Natural killer cell treated with Interleukin-12 subunit alpha and Interleukin-12 subunit beta and Interleukin-15 and Interleukin-18, amount 100 ng/mL, for 72 hours (primary cell): ENCODE measurements around the gene HTR3C. TPM values are rescaled to one million over a fixed set of nuclear protein-coding genes. Genes with fewer than 3 reads are reported as not detected.
A peak's percentile ranks its signal among the peaks of the same experiment; 100 is the strongest.

Experiments
- ATAC-seq, 2 donors: fragments of 150-1000 bp; cut with Tn5 transposase in 1 of 2; sonication (Bioruptor Pico), chemical (Tn5 transposase) in 1 of 2; 2 replicates each; pipeline ENCODE4 v1.10.0; 2021
- DNase-seq: peaks from one replicate; pipeline ENCODE4 v3.0.0; 2022; ENCODE audit warnings: low spot score
- H3K27ac Mint-ChIP-seq, 2 donors: 1 replicate in 1 of 2; 2 replicates in 1 of 2; pipeline ENCODE4 v1.8.0; 2022; ENCODE audit warnings: mixed read lengths in 2 of 2, mild to moderate bottlenecking in 1 of 2, moderate library complexity in 1 of 2
- H3K27me3 Mint-ChIP-seq, 2 donors: 1 replicate in 1 of 2; 2 replicates in 1 of 2; pipeline ENCODE4 v1.8.0; 2022; ENCODE audit warnings: mixed read lengths in 2 of 2
- H3K36me3 Mint-ChIP-seq: one replicate; pipeline ENCODE4 v1.8.0; 2022; ENCODE audit warnings: mixed read lengths
- H3K4me1 Mint-ChIP-seq, 2 donors: 1 replicate in 1 of 2; 2 replicates in 1 of 2; pipeline ENCODE4 v1.8.0; 2022; ENCODE audit warnings: low read depth in 2 of 2, mixed read lengths in 2 of 2, mild to moderate bottlenecking in 1 of 2
- H3K4me3 Mint-ChIP-seq: one replicate; pipeline ENCODE4 v1.8.0; 2022; ENCODE audit warnings: mixed read lengths
- H3K9me3 Mint-ChIP-seq: 2 replicates; pipeline ENCODE4 v1.8.0; 2022; ENCODE audit warnings: mixed read lengths
- total RNA-seq, 2 donors: library from RNA; stranded (reverse); gene quantifications; one replicate each; pipeline ENCODE4 v1.2.3, GENCODE V29; 2022

The HTR3C gene
- total RNA-seq, 2 donors from 2014 or later = not detected

- no peak for DNase-seq
- Mint-ChIP-seq H3K9me3 (peaks cover 10% of the 10 kb centered on the region), H3K36me3 (peaks cover 12% of the 10 kb centered on the region), H3K4me3 (no peak overlapping the region), H3K27me3 (peaks cover 0 to 5% of the 10 kb centered on the region in 2 donors), H3K27ac (no peak overlapping the region), H3K4me1 (peaks cover 7% of the 10 kb centered on the region in 2 donors)
- peak in 1 of 2 donors; percentile 36 for ATAC-seq
Measured at GRCh38 chr3:184082034-184082433, 29.2 kb downstream of the HTR3C start.

- ATAC-seq = no peak
Measured at GRCh38 chr3:184082465-184082864, 29.6 kb downstream of the HTR3C start.

GRCh38 chr3:184085389-184085852 lies 32.6 kb downstream of the HTR3C start:
- DNase-seq (no peak), ATAC-seq (no peak)
- H3K27me3 Mint-ChIP-seq = no peaks in the 10 kb centered on the region
- H3K27ac Mint-ChIP-seq = peak overlapping the region in 1 of 2 donors; percentile 22
- H3K9me3 Mint-ChIP-seq = peaks cover 10% of the 10 kb centered on the region
- peaks cover 7% of the 10 kb centered on the region in 2 donors for H3K4me1 Mint-ChIP-seq
- peaks cover 12% of the 10 kb centered on the region for H3K36me3 Mint-ChIP-seq
- H3K4me3 Mint-ChIP-seq = no peak overlapping the region

More at GRCh38 chr3:184082465-184082864, 29.6 kb downstream of the HTR3C start:
- peaks cover 10% of the 10 kb centered on the region for H3K9me3 Mint-ChIP-seq
- no peak for DNase-seq
- H3K27ac Mint-ChIP-seq = no peak overlapping the region
- H3K4me3 Mint-ChIP-seq = no peak overlapping the region
- H3K4me1 Mint-ChIP-seq = peaks cover 7% of the 10 kb centered on the region in 2 donors
- peaks cover 12% of the 10 kb centered on the region for H3K36me3 Mint-ChIP-seq
- H3K27me3 Mint-ChIP-seq = peaks cover 0 to under 1% of the 10 kb centered on the region in 2 donors

- H3K36me3 Mint-ChIP-seq = peaks cover 20% of the 10 kb centered on the region
- H3K4me3 Mint-ChIP-seq = no peak overlapping the region
- H3K9me3 Mint-ChIP-seq = peaks cover 9% of the 10 kb centered on the region
- ATAC-seq (no peak), DNase-seq (no peak)
- H3K27me3 Mint-ChIP-seq = peaks cover 20% of the 10 kb centered on the region in 2 donors
- no peak overlapping the region for H3K27ac Mint-ChIP-seq
- H3K4me1 Mint-ChIP-seq = no peaks in the 10 kb centered on the region
Measured at GRCh38 chr3:184092199-184092598, 39.4 kb downstream of the HTR3C start.

- Mint-ChIP-seq H3K4me1 (no peaks in the 10 kb centered on the region), H3K27me3 (peaks cover 13 to 17% of the 10 kb centered on the region in 2 donors), H3K9me3 (peaks cover 5% of the 10 kb centered on the region), H3K27ac (no peak within 1 kb of the TSS), H3K4me3 (no peak within 1 kb of the TSS), H3K36me3 (peaks cover 13% of the 10 kb centered on the region)
- DNase-seq (no peak), ATAC-seq (no peak)
Measured at GRCh38 chr3:184096811-184097383, 44.0 kb downstream of the HTR3C start, which contains the start of gene HTR3E. Gene HTR3E (plus strand): TSS chr3:184097064. CDS start chr3:184097530, 466 bp downstream.

GRCh38 chr3:184097556-184097955 lies 44.7 kb downstream of the HTR3C start:
- H3K4me3 Mint-ChIP-seq = no peak overlapping the region
- H3K27me3 Mint-ChIP-seq = peaks cover 13% of the 10 kb centered on the region in 2 donors
- peaks cover 7% of the 10 kb centered on the region for H3K36me3 Mint-ChIP-seq
- H3K9me3 Mint-ChIP-seq = no peaks in the 10 kb centered on the region
- DNase-seq (no peak), ATAC-seq (no peak)
- no peak overlapping the region for H3K27ac Mint-ChIP-seq
- no peaks in the 10 kb centered on the region for H3K4me1 Mint-ChIP-seq

GRCh38 chr3:184099806-184100686 lies 47.2 kb downstream of the HTR3C start:
- H3K27me3 Mint-ChIP-seq = peaks cover 8 to 13% of the 10 kb centered on the region in 2 donors
- no peak overlapping the region for H3K27ac Mint-ChIP-seq
- no peaks in the 10 kb centered on the region for H3K4me1 Mint-ChIP-seq
- ATAC-seq (no peak), DNase-seq (no peak)
- no peaks in the 10 kb centered on the region for H3K36me3 Mint-ChIP-seq
- no peak overlapping the region for H3K4me3 Mint-ChIP-seq
- no peaks in the 10 kb centered on the region for H3K9me3 Mint-ChIP-seq

Other genes starting within 250 kb of the HTR3C start
- gene MAP6D1, start 227.5 kb upstream of the HTR3C start, total RNA-seq = 1 to 10 TPM; 2.3 to 2.6 TPM
- 10 to 100 TPM; 79.3 to 98.7 TPM for gene PARL, start 168.2 kb upstream of the HTR3C start, total RNA-seq
- gene ABCC5, start 35.2 kb upstream of the HTR3C start, total RNA-seq = 10 to 100 TPM; 16.3 to 33.6 TPM
- not detected for gene HTR3D, start 21.3 kb upstream of the HTR3C start, total RNA-seq
- not detected for gene HTR3E, start 44.0 kb downstream of the HTR3C start, total RNA-seq
- gene EIF2B5, start 82.3 kb downstream of the HTR3C start, total RNA-seq = 10 to 100 TPM; 63.0 to 91.9 TPM
- gene DVL3, start 102.3 kb downstream of the HTR3C start, total RNA-seq = 10 to 100 TPM; 52.3 to 60.3 TPM
- 100 to 1,000 TPM; 190 to 242 TPM for gene AP2M1, start 121.8 kb downstream of the HTR3C start, total RNA-seq
- 100 to 1,000 TPM; 102 to 144 TPM for gene ABCF3, start 133.2 kb downstream of the HTR3C start, total RNA-seq
- gene VWA5B2, start 176.5 kb downstream of the HTR3C start, total RNA-seq = not detected
- gene ALG3, start 195.9 kb downstream of the HTR3C start, total RNA-seq = 10 to 100 TPM; 52.2 to 80.2 TPM
- gene EEF1AKMT4, start 196.6 kb downstream of the HTR3C start, total RNA-seq = 10 to 100 TPM; 11.9 to 16.8 TPM
- gene CAMK2N2, start 208.5 kb downstream of the HTR3C start, total RNA-seq = 1 to 10 TPM in 1 of 2 donors, under 1 TPM in 1; 0.53 to 1.2 TPM
- gene ECE2, start 223.0 kb downstream of the HTR3C start, total RNA-seq = not detected
- gene PSMD2, start 246.2 kb downstream of the HTR3C start, total RNA-seq = 100 to 1,000 TPM; 285 to 328 TPM